HPDE6-E6E7 (cell line): ENCODE data around the gene AKAP13.

Source experiments
- DNase-seq: peaks from one replicate; pipeline ENCODE4 v3.0.0; 2011; ENCODE audit warnings: missing footprints; ENCODE audit errors: extremely low spot score

Gene AKAP13

GRCh38 chr15:85667491-85668424 is 287.4 kb downstream of the AKAP13 start:
- DNase-seq: peak; percentile 75

DNA sequence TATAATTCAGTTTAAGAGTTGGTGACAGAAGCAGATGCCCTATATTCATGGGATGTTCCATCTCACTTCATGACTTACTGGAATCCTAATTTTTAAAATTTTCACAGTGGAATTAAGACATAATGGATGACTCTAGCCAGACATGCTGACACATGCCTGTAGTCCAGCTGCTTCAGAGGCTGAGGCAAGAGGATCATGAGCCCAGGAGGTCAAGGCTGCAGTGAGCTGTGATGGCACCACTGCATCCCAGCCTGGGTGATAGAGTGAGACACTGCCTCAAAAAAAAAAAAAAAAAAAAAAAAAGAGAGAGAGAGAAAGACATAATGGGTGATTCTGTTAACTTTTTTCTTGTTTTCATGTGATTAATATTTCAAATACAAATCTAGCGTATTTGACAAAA is 290.8 kb downstream of the AKAP13 start:
- DNase-seq: no peak

DNA sequence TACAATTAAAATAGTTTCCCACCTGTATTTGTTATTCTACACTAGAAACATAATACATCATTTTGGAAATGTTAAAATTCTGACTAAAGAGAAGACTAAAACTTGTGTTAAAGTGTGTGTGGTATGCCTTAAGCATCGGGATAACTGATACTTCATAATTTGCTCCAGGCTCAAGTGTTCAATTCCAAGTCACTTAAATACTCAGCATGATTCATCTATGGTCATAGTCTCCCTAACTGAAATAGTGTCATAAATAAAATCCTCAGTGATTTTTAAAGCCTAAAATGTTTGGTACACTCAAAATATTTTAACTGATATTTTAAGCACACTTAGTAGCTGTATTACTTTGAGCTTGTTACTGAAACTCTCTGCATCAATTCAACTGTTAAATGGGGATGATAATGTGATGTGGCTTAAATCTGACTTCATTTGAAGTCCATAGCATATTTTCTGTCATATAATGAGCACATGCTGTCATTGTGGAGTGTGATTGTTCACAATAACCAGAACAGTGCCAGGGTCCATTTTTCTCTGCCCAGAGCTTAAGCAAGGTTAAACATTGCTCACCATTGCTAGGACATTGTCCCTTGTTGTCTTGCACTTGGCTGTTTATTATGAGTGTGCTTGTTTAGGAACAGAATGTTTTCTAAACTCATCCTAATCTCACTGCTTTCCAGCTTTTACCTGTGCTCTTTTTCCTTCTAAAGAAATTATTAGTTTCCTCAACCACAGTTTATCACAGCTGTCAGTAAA is 292.1 kb downstream of the AKAP13 start:
- DNase-seq: no peak

DNA sequence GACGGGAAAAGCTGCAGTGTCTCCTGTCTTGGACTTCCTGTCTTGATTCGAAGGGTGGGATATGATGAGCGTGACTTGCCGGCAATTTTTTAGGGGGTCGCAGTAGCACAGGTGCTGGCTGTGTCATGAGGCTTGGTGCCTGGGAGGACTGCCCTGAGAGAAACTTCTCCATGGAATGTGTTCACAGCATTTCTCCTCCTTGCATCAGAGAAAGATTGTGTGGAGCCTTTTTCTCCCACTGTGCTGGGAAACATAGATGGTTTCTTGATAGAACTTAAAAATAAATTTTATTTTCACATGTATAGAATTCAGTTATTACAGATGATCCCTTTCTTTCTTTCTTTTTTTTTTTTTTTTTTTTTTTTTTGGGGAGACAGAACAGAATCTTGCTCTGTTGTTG is 292.9 kb downstream of the AKAP13 start:
- DNase-seq: no peak

DNA sequence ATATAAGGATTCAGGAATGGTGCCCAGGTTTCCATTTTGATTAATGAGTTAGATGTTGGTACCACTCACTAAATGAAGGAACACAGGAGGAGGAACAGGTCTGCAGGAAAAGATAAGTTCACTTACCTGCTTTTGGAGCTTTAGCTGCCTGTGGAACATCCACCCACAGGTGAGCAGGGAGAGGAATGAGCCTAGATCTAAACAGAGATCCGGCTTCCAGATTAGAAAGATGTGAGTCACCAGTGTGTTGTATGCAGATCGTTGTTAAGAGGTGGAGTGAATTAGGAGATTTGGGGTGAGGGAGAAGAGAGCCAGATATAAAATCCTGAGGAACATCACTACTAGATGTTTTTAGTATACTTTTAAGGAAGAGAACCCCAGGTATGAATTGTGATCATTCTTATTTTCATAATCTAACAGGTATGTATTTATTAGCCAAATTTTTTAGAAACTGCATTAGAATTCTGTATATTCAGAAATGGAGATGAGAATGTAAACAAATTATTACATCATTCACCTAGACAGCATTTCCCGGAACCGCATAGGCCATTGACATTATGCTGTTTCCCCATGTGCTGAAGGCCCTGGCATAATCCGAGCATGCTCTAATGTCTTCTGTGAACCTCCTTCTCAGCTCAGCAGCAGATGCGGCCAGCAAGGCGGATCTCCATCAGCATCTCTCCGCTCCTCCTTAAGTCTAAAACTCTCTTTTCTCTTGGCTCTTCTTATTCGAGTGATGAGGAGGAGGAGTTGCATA is 296.1 kb downstream of the AKAP13 start:
- DNase-seq: no peak

- DNase-seq: no peak
Observed at GRCh38 chr15:85679231-85679630, 298.8 kb downstream of the AKAP13 start.

DNA sequence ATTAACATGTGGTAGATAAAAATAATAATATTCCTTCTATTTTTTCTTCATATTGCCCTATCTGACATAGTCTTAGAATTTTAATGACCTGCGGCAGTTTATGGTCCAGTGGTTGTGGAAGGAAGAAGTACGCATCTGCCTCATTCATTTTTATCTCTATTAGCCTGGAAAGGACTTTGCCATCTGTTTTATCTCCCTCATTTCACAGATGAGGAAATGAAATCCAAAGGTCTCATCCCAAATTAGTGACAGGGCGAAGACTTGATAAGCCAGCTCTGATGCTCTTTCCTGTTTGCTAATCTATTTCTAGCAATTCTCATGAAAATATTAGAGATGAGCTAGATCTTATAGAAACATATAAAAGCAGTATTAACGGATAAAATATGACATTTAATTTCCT is 301.0 kb downstream of the AKAP13 start:
- DNase-seq: no peak

DNA sequence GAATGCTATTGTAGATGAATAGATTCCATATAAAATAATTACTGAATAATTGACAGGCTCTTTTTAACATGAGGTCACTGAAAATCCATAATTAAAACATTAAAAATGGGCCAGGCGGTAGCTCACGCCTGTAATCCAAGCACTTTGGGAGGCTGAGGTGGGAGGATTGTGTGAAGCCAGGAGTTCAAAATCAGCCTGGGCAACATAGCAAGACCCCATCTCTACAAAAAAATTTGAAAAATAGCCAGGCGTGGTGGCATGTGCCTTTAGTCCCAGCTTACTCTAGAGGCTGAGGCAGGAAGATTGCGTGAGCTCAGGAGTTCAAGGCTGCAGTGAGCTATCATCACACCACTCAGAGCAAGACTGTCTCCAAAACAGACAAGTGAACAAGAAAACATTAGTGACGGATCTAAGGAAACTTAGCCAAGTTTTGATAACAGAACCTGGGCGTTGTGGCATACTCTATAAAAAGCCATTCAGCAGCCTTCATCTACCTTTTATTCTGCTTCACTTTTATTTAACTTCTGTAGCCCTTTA is 303.8 kb downstream of the AKAP13 start:
- no peak for DNase-seq

- no peak for DNase-seq
Observed at GRCh38 chr15:85685356-85685755, 305.0 kb downstream of the AKAP13 start.

GRCh38 chr15:85687329-85687728 is 306.9 kb downstream of the AKAP13 start:
- DNase-seq: no peak

DNA sequence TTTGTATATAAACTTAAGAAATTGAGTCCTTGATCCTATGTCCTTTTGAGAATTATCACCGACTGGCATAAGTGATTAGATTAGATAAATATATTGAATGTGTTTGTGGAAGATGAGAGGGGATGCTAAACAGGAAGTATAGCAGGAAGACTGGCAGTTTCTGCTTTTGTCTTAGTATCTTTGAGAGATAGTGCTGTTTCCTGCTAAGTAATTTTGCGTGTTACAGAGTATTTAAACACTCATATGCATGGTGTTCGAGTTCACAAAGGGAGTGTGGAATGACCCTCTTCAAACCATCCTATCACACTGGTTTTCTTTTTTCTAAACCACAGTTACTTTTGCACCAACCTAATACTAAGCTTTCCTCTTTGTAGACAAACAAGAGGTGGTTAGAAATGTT is 308.3 kb downstream of the AKAP13 start:
- no peak for DNase-seq

- DNase-seq: no peak
Observed at GRCh38 chr15:85689729-85690128, 309.3 kb downstream of the AKAP13 start.

DNA sequence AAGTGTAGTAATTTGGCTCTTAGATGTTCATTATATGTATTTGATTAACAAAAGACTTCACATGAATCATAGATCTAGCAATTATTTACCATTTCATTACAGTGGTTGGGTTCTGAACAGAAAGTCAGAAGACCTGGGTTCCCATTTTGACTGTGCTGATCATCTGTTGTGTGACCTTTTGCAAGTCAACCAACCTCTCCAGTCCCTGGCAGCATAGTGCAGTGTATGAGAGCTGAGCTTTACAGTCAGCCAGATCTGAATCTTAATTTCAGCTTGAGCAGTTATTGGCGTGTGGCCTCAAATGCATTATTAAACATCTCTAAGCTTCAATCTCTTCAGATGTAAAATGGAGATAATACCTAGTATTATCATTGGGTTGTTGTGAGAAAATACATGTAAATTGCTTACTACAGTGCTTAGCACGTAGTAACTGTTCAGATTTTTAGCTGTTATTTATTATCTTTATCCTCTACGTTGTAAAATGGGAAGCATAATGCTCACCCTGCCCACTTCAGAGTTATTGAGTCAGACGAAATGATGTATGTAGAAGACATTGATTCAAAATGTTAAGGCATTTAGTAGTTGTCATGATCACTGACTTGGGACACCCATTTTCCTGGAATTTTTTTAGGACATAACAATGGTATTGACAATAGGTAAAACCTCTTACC is 310.3 kb downstream of the AKAP13 start:
- DNase-seq: no peak

GRCh38 chr15:85691350-85692240 is 311.2 kb downstream of the AKAP13 start:
- DNase-seq: no peak

GRCh38 chr15:85692321-85692720 is 311.9 kb downstream of the AKAP13 start:
- DNase-seq: no peak

GRCh38 chr15:85692873-85693272 is 312.5 kb downstream of the AKAP13 start:
- no peak for DNase-seq

GRCh38 chr15:85693277-85693676 is 312.9 kb downstream of the AKAP13 start:
- no peak for DNase-seq

DNA sequence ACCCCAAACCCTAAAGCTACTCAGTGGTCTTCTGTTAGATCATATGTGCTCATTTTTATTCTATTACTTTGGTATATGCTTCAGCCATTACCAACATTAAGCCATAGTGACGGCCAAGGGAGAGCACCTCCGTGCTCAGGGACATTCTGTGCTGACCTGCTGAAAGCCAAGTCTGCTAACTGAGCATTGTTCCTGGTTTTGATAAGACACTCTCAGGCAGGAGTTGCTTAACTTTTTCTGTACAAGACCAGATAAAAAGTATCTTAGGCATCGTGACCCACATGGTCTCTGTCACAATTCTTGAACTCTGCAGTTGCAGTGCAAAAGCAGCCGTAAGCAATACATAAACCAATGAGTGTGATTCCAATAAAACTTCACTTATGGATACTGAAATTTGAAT is 313.7 kb downstream of the AKAP13 start:
- DNase-seq: no peak

- DNase-seq: no peak
Observed at GRCh38 chr15:85700767-85701166, 320.4 kb downstream of the AKAP13 start.
